Vagina (tissue), 2 donors: ENCODE results near the gene LRRC55.
A peak's percentile ranks its signal among the peaks of the same experiment; 100 is the strongest.

Experiments used
- CTCF ChIP-seq, 3 experiments: fragments of 450-650 bp in 2 of 3; fragments of 200-600 bp in 1 of 3; sonication (generic) in 1 of 3; IDR thresholded peaks; one replicate each; pipeline ENCODE4 v1.5.1; 2017 to 2019; ENCODE audit warnings: antibody characterized with exemption in 3 of 3, mild to moderate bottlenecking in 2 of 3, moderate library complexity in 2 of 3
- POLR2A ChIP-seq, 2 donors: fragments of 450-650 bp; IDR thresholded peaks; one replicate each; pipeline ENCODE4 v1.6.1; 2017; ENCODE audit warnings: antibody characterized with exemption in 2 of 2, mild to moderate bottlenecking in 2 of 2, moderate library complexity in 2 of 2
- POLR2AphosphoS5 ChIP-seq, 2 donors: sonication (generic); formaldehyde crosslinking; IDR thresholded peaks; one replicate each; pipeline ENCODE4 v1.9.0; 2017; ENCODE audit warnings: antibody characterized with exemption in 2 of 2, mild to moderate bottlenecking in 2 of 2, low read depth in 1 of 2; ENCODE audit not compliant: insufficient read depth in 1 of 2

GRCh38 chr11:57203359-57203758, 21.6 kb downstream of the LRRC55 start:
- TF ChIP-seq POLR2A (IDR thresholded peaks at IDR 0.05) (no peak), CTCF (IDR thresholded peaks at IDR 0.05) (no peak), POLR2AphosphoS5 (IDR thresholded peaks at IDR 0.05; ENCODE audit: insufficient read depth in 1 of 2, low read depth in 1 of 2) (peak in 1 of 2 donors; percentile 9)
